Measurements from ENCODE around the gene MSMP. TPM values are rescaled to one million over a fixed set of nuclear protein-coding genes. Genes with fewer than 3 reads are reported as not detected.

Gene MSMP
- total and polyA plus RNA-seq, 2 donors (not counting 1 experiment from before 2014, with no cell fraction given) = 2.3 to 3.9 TPM

- peaks cover 9% of the 10 kb centered on the region for H4K20me1 ChIP-seq (ENCODE audit: control insufficient read depth, insufficient read depth, low read length, poor library complexity, severe bottlenecking)
- H3K9ac ChIP-seq (ENCODE audit: low read length) = no peak overlapping the region
- no peak overlapping the region for H3K4me3 ChIP-seq (ENCODE audit: control extremely low read depth in 1 of 5, extremely low read depth in 1 of 5, insufficient read depth in 1 of 5, low read depth in 2 of 5, low read length in 4 of 5)
- peaks cover 4% of the 10 kb centered on the region for H3K27me3 Mint-ChIP-seq
- intact Hi-C loops (cut with micrococcal nuclease) = no loop called here
- peaks cover 5% of the 10 kb centered on the region in 2 donors for H3K4me1 ChIP-seq (ENCODE audit: control insufficient read depth in 2 of 2, insufficient read depth in 2 of 2, low read length in 2 of 2)
- DNase-seq (no peak), ATAC-seq (ENCODE audit: low read depth) (no peak)
- H3K4me1 Mint-ChIP-seq = peaks cover 9% of the 10 kb centered on the region
- no peak overlapping the region for H3K27ac ChIP-seq (ENCODE audit: low read length in 2 of 2)
- H3K27ac Mint-ChIP-seq = no peak overlapping the region
- peaks cover 5% of the 10 kb centered on the region for H3K79me2 ChIP-seq (ENCODE audit: control insufficient read depth, insufficient read depth, low read length)
- peak overlapping the region; percentile 29 for H3K4me3 Mint-ChIP-seq
- no peak overlapping the region for H3K4me2 ChIP-seq (replicated peaks; ENCODE audit: low read depth, low read length, poor library complexity, severe bottlenecking)
- no peaks in the 10 kb centered on the region for H3K36me3 ChIP-seq (replicated peaks in 1 of 2; ENCODE audit: control extremely low read depth in 1 of 2, control insufficient read depth in 1 of 2, extremely low read depth in 1 of 2, insufficient read depth in 2 of 2, low read length in 1 of 2)
- no peak for TF ChIP-seq EZH2 (IDR thresholded peaks at IDR 0.05; ENCODE audit: borderline replicate concordance, insufficient read depth, low read depth, low read length, poor library complexity, severe bottlenecking)
- TF ChIP-seq, protein P1, sequence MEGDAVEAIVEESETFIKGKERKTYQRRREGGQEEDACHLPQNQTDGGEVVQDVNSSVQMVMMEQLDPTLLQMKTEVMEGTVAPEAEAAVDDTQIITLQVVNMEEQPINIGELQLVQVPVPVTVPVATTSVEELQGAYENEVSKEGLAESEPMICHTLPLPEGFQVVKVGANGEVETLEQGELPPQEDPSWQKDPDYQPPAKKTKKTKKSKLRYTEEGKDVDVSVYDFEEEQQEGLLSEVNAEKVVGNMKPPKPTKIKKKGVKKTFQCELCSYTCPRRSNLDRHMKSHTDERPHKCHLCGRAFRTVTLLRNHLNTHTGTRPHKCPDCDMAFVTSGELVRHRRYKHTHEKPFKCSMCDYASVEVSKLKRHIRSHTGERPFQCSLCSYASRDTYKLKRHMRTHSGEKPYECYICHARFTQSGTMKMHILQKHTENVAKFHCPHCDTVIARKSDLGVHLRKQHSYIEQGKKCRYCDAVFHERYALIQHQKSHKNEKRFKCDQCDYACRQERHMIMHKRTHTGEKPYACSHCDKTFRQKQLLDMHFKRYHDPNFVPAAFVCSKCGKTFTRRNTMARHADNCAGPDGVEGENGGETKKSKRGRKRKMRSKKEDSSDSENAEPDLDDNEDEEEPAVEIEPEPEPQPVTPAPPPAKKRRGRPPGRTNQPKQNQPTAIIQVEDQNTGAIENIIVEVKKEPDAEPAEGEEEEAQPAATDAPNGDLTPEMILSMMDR (IDR thresholded peaks at IDR 0.05) = no peak
- H3K9me3 ChIP-seq (ENCODE audit: control extremely low read depth in 1 of 3, control insufficient read depth in 2 of 3, insufficient read depth in 1 of 3, low read length in 2 of 3) = no peaks in the 10 kb centered on the region
- ChIA-PET CTCF (interaction anchor here (1.0 to 2.6 kb wide), 6 partner anchors 17 to 153 kb away, joined by 3 to 24 read pairs (median 6); partner anchors contain the start of gene SPAG8), POLR2A (no interaction called here)
- H3K9me3 Mint-ChIP-seq (ENCODE audit: insufficient read depth) = no peaks in the 10 kb centered on the region
- peaks cover 0 to 6% (median 3%) of the 10 kb centered on the region in 4 experiments for H3K27me3 ChIP-seq (replicated peaks in 1 of 4; ENCODE audit: control extremely low read depth in 1 of 4, control insufficient read depth in 3 of 4, insufficient read depth in 4 of 4, low read length in 3 of 4)
- H2AFZ ChIP-seq (ENCODE audit: insufficient read depth, low read depth, low read length, poor library complexity, severe bottlenecking) = no peak overlapping the region
- WGBS (ENCODE audit: insufficient coverage) = 97% methylated on average over 30 of the region's 34 CpGs
Observed at GRCh38 chr9:35792024-35792813, 38.1 kb upstream of the MSMP start.
